GM19452 (cell line): ENCODE measurements around the gene FYCO1.

Experiments used
- ATAC-seq: cut with Tn5 transposase; IDR thresholded peaks from one replicate; pipeline ENCODE4 v1.9.1; 2021; ENCODE audit not compliant: unreplicated experiment

FYCO1 gene

GRCh38 chr3:45890405-45890804 lies 105.2 kb downstream of the FYCO1 start:
- ATAC-seq, result no peak

DNA sequence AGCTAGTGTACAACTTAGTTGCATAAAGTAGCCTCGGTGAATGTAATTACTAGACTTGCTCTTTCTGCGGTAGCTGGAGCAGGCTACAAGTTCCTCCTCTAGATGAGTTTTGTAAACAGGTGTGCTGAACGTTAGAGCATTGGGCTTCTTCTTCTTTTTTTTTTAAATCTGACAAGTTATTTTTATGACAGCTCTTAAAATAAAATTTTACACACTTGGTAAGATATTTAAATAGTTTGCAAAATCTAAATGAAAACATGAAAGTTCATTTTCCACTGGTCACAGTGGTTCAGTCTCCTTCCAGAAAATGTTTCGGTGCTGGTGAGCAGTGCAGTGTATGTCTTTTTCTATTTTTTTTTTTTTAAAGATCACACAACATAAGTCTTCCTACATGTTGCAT lies 106.3 kb downstream of the FYCO1 start:
- ATAC-seq, result no peak

DNA sequence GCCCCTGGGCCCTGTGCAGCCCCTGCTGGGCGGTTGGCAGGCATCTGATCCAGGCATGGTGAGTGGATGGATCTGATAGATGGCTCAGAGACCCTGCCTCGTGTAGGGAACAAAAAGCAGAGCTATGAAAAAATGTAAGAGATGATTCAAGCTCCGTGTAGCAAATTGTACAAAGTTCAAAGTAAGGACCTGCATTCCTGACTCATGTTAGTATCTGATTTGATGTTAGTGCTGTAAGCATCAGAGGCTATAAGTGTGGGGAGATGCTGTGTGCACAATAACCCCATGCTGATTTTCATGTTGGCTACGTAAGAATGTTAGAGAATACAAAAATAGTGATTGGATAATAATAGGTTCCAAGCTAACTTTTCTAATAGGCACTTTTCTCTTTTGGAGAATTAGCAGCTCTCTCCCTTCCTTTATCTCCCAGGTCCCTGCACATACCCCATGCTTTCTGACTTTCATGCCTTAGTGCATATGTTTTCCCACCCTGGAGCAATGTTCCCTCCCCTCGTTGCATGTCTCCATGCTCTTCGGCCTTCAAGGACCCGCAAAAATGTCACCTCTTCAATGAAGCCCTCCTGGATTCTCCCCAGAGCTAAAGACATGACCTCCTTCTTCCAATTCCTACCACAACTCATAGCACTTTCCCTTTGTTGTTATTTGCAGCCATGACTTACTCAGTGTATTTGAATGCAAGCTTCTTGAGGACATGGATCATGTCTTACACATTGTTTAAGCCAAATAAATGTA lies 107.7 kb downstream of the FYCO1 start:
- ATAC-seq, result no peak

DNA sequence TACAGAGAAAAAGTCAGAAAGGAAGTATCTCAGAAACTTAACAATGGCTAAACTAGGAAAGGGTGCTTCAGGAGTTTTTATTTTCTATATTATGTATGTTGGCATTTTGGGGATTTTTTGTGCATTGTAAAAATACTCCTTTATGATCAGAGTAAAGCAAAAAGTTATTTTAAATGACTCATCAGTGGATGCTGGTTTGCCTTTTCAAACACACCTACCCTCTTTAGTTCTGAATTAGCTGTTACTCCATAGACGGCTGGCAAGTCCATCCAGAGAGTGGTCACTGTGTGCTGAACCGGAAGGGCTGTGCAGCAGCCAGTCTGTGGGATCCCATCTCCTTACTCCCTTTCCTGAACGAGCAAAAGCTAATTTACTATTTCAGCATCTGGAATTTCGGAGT lies 108.3 kb downstream of the FYCO1 start:
- no peak for ATAC-seq

DNA sequence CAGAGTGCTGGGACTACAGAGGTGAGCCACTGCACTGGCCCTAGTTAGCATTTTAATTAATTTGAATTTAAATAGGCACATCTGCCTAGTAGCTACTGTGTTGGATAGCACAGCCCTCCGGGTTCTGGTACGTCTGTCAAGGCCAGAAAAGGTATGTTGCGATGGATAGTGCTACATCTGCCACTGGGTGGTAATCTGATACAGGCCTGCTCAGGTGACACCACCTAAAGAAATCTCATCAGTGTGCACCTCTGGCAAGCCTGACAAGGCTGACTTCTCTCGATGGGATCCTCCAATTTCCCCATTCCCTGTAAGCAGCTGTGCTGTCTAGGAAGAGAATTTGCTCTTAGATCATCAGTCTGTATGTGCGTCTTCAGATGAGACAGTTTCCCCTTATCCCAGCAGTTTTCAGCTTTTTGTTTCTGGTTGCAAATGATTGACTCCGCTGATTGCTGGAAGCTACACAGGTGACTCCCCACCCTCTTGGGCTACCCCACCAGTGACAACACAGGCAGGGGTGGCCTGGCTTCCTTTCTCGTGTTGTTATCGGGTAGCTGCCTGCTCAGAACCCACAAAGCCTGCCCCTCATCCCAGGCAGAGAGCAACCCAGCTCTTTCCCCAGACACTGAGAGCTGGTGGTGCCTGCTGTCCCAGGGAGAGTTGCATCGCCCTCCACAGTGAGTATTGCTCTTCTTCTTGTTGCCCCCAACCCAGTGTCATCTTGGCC lies 109.5 kb downstream of the FYCO1 start, which contains the start of gene CCR9:
Gene CCR9, plus strand, starts transcription at position 565 of the 727 bp plus-strand sequence. CDS start 8,391 bp downstream, outside the sequence.
- no peak for ATAC-seq

DNA sequence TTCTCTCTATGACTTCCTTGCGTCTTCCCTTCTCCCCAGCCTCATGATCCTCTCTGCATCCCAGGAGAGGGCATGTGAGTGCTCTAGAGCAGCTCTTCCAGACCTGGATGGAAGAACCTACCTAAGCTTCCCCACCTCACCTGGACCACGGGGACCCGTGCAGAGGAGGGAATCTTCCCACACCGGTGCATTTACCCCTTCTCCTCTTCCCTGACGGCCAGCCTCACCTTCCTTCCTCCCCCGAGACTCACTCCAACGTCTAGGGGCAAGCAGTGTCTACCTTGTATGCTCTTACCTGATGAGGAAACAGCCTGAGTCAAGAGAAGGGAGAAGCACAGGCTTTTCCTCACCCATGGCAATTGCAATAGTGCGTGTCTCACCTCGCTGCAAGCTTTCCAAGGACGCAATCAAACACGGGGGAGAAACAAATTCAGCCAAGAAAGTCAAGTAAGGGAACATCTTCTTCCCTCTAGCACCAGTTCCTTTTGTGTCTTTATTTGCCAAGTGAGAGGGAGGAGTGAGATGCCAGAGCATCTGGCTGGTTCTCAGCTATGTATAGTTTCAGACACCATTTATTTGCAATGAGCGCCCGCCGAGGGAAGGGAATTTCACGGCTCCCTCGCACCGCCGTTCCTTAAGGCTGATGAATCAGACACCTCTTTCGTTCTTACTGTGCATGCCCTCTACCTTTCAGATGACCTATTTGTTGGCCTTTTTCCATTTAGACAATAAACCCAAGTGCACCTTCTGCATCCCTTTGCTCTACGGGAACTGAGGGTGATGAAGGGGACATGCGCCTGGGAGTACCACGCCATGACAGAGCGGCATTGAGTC lies 111.0 kb downstream of the FYCO1 start:
- ATAC-seq, result no peak

DNA sequence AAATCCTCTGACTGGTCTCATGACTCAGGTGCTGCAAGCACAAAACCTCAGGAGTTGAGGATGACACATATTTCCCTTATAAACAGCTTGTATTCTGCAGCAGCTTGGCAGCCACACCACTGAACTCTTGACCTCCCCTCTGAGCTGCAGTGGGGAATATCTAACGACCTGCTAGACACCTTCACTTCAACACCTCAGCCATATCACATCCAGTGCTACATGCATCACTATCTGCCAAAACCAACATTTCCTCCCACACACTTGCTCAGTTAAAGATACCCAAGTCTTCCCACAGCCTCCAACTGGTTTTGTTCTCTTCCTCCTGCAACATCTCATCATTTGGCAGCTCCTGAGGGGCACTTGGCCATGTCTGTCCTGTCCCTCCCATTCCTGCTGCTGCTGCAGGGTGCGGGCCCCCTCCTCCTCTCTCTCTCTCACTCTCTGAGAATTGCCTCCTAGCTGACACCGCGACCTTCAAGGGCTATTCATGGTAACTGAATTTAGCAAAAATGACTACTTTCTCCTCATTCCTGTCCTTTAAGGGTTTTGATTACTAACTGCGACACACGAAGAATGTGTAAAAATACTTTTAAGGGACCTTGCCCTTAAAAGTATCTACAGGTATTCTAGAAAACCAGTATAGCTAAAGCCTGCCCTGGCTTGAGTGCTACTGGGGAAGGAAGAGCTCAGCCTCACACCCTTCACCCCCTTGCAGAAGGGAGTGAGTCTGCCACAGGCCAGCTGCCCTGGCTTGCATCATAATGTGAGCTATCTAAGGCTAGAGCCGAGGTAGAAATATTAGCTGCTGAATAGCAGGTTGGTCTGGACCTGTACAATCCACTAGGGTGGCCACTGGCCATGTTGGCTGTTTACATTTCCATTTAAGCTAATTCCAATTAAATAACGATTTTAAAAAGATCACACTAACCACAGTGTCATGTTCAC lies 114.3 kb downstream of the FYCO1 start:
- peak; percentile 69 for ATAC-seq

GRCh38 chr3:45880725-45881077 lies 114.9 kb downstream of the FYCO1 start:
- ATAC-seq, result no peak

- no peak for ATAC-seq
These were observed 117.5 kb downstream of the FYCO1 start for GRCh38 chr3:45878124-45878523.

- ATAC-seq, result no peak
These were observed 120.8 kb downstream of the FYCO1 start for GRCh38 chr3:45874677-45875346.

GRCh38 chr3:45873638-45874037 lies 122.0 kb downstream of the FYCO1 start:
- ATAC-seq, result no peak

DNA sequence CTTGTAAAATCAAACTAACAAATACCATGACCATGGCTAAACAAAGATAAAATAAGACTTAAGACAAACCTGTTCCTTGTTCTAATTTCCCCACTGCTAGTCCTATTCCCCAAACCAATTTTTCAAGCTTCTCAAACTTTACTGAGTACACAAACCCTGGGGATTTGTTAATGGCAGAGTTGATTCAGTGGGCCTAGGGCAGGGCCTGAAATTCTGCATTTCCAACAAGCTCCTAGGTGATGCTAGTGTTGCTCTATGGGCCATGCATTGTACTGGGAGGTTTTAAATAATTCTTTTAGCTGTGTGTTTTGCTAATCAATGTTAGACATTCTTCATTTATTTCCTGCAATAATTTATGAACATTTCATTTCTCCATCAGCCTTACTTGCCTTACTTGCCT lies 122.6 kb downstream of the FYCO1 start:
- no peak for ATAC-seq

GRCh38 chr3:45872569-45872968 lies 123.1 kb downstream of the FYCO1 start:
- ATAC-seq, result no peak

DNA sequence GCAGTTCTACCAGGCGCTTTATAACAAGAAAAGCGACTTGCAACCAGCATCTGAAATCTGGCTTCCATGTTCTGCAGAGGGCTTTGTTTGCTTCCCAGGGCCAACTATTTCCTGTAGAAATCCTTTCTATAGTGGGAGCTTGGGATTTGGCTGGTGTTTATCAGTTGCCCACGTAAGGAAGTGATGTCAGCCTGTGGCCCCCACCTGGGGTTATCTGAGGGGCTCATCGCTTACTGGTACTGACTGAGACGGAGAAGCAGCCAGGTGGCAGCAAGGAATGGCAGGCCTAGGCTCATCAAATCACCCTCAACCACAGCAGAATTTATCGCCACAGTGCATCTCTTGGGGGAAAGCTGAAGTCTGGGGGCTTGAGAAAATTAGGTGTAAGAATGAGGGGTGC lies 123.8 kb downstream of the FYCO1 start:
- ATAC-seq, result no peak

- ATAC-seq, result no peak
These were observed 125.5 kb downstream of the FYCO1 start for GRCh38 chr3:45870099-45870498.

- ATAC-seq, result no peak
These were observed 126.0 kb downstream of the FYCO1 start for GRCh38 chr3:45869638-45870037.

DNA sequence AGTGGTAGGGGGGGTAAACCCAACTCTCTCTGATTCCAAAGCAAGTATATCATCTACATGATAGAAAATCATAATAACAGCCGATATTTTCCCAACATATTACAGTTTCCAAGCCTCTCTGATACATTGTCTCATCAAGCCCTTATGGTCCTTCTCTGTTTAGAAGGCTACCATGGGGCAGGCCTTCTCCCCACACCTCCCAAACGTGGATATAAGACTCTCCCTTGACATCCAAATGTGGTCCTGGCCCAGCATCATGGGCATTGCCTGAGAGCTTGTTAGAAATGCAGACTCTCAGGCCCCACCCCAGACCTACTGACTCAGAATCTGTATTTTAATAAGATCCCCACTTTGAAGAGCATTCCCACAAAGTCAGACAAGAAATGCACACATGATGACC lies 127.0 kb downstream of the FYCO1 start:
- ATAC-seq, result no peak

DNA sequence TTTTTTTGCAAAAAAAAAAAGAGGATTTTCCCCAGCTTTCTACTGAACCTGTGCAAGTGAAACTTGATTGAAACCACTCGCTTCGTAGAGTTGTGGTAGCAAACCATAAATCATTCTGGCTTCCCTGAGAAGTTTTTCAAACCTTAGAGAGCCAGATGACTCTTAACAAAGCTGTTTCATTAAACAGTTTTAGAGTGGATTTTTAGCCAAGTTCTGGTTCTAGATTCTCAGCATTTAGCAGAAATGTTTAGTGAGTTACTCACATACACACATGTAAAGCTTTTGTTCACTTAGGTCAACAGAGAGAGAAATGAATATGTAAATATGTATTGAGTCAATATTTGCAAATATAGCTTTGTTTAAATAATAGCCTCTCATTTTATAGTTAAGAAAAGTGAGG lies 127.4 kb downstream of the FYCO1 start:
- ATAC-seq, result no peak
